Subcutaneous adipose tissue (tissue), 4 donors: ENCODE measurements around the gene ADGRA1. TPM values are rescaled to one million over a fixed set of nuclear protein-coding genes. Genes with fewer than 3 reads are reported as not detected.

Experiments
- CTCF ChIP-seq: fragments of 450-650 bp; IDR thresholded peaks from one replicate; pipeline ENCODE4 v1.5.1; 2016; ENCODE audit warnings: low read depth, mild to moderate bottlenecking, control low read depth, antibody characterized with exemption, moderate library complexity
- total RNA-seq, 4 donors: library from RNA; depleted of rRNA; stranded (reverse); fragments of >200 nt; gene quantifications; one replicate each; pipeline ENCODE4 v1.1.0, GENCODE V29; 2016

The ADGRA1 gene
- total RNA-seq, 4 donors from 2014 or later, result 0.38 TPM; not detected in 3

GRCh38 chr10:133161486-133162109, 73.9 kb downstream of the ADGRA1 start:
- TF ChIP-seq CTCF, result no peak

DNA sequence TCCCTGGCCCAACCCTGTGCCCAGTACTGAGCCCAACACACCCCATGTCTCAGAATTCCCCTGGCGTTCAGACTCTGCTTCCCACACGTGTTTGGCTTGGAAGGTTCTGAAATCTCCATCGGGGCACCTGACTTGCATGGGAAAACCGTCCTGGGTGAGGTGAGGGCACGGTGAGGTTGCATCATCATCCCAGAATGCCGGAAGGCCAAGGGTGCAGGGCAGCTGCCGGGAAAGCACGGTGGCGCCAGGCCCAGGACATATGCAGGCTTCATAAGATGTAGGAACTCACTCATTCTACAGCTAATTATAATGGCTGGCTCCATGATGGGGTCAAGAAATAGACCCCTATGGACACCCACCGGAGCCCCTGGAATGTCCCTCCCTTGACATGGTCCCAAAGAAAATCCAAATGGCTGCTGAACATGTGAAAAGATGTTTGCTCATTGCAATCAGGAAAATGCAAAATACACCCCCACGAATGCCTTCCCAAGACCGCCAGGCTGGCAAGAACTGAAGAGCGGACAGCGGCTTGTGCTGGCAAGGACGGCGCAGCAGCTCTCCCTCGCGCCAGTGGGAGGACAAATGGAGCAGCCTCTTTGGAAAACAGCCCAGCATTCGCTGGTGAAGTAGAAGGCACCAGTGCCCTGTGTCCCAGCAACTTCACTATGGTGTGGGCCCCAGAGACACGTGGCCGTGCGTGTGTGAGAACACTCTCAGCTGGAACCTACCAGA, 74.6 kb downstream of the ADGRA1 start:
- no peak for TF ChIP-seq CTCF

DNA sequence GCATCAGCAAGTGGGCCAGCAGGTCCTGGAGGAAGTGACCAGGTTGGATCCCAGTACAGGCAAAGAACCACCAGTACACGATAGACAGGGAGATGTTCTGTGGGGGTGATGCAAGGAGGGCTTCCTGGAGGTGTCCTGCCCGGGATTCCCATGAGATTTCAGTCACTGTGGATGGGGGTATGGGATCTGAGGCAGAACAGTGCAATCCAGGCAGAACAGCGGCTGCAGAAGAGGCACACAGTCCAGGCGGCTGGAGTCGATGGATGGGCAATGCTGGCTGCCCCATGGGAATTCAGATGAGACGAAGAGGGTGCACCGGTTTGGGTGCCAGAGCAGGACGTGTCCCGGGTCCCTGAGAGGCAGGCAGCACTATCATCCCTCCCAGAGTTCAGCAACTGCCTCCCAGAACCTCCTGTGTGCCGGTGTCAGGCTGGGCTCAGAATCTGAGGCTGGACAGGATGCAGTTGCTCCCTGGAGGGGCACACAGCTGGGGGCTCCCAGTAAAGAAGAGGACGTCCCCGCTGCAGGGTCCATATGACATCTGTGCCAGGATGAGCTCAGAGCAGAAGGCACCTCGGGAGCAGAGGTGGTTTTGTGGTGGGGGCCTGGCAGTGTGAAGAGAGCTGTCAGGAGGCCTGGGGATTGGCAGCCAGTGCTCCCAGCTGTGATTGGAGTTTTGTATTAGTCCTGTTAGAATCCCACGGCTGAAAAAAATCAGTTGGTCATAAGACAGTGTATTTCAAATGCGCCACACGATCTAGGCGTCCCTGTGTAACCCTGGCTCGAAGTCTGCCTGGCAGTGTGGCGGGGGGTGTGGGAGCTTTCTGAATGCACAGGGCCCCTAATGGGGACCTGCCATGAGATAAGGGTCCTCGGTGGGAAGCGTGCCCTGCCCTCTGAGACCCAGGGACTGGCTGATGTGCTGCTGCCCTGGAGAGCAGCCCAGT, 75.5 kb downstream of the ADGRA1 start:
- TF ChIP-seq CTCF, result no peak

DNA sequence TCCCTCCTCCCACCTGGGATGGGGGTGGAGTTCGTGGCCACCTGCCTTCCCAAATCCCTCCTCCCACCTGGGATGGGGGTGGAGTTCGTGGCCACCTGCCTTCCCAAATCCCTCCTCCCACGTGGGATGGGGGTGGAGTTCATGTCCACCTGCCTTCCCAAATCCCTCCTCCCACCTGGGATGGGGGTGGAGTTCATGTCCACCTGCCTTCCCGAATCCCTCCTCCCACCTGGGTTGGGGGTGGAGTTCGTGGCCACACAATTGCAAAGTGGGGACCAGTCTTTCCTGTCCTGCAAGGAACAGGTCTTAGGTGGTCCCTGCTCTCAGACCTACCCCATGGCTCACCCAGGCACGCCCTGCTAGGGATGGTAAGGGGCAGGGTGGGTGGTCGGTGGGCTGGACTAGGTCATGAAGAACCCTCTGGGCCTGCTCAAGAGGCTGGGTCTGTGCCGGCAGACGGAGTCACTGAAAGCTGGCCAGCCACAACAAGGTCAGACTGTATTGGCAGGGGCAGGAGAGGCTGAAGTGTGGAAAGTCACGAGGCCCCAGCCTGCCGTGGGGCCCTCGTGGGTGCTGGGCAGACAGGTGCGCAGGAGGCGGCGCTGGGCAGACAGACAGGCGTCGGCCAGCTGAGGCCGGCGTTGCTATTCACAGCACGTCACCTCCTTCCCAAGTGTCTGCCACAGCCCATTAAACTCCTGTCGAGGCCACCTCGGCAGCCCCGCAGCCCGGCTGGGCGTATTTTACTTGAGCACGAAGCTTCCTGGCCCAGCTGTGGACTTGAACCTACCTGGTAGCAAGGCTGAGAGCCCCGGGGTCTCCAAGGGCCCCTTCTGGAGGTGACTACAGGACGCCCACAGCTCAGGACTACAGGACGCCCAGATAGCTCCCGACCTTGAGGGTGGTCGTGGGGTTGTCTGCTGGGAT, 76.4 kb downstream of the ADGRA1 start:
- TF ChIP-seq CTCF, result no peak

- TF ChIP-seq CTCF, result no peak
Measured at GRCh38 chr10:133164816-133165555, 77.3 kb downstream of the ADGRA1 start.

- no peak for TF ChIP-seq CTCF
Measured at GRCh38 chr10:133165556-133166503, 78.1 kb downstream of the ADGRA1 start.
